ENCODE data around the gene SYT2.

SYT2 gene

DNA sequence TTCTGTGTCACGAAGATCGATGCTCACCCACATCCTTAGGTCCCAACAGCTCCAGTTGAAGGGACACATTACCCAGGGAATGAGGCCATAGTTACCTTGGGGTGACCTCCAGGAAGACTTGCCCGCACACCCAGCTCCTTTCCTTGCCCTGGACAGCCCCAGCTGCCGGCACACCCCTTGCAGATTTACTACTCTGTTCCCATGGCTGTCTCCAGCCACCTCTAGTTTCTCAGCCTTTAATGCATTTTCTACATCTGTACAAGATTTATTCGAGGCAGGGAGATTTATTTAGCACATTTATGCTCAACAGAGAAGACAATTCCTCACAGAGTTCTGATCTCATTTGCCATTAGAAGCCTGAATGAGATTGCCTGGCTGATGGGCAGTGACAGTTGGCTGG, 36.7 kb downstream of the SYT2 start:
- no peak overlapping the region for H3K9ac ChIP-seq (ENCODE audit: low read length)
- H3K9me3 ChIP-seq (ENCODE audit: control insufficient read depth, low read length): peaks cover 23% of the 10 kb centered on the region
- no peaks in the 10 kb centered on the region for H3K36me3 ChIP-seq (ENCODE audit: control insufficient read depth, insufficient read depth, low read length, severe bottlenecking)
- no peaks in the 10 kb centered on the region for H3K4me1 ChIP-seq (ENCODE audit: control insufficient read depth, insufficient read depth, low read length)
- no peak for DNase-seq (ENCODE audit: low read depth)
- H3K4me3 ChIP-seq (ENCODE audit: low read length): no peak overlapping the region
- H3K27me3 ChIP-seq (replicated peaks; ENCODE audit: control insufficient read depth, insufficient read depth, low read length): peaks cover 64% of the 10 kb centered on the region

DNA sequence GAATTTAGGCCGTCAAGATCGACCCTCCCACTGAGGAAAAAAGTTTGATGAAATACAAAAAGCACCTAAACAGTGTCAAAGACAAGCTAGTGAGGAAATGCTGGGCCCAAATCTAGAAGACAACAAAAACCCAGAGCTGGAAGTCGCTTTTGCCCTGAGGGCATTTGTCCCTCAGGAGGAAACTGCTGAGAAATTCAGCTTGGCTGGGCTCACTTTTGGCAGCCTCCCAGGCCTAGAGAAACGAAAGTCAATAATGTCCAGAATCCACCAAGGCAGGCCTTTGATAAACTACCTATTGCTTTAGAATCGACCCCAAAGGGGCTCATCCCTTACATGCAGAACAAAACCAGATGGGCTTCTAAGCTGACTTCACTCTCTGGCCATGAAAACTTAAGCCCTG, 38.9 kb downstream of the SYT2 start:
- Histone ChIP-seq H3K4me3 (ENCODE audit: low read length) (no peak overlapping the region), H3K27me3 (replicated peaks; ENCODE audit: control insufficient read depth, insufficient read depth, low read length) (peaks cover 58% of the 10 kb centered on the region), H3K9ac (ENCODE audit: low read length) (no peak overlapping the region), H3K36me3 (ENCODE audit: control insufficient read depth, insufficient read depth, low read length, severe bottlenecking) (no peaks in the 10 kb centered on the region), H3K4me1 (ENCODE audit: control insufficient read depth, insufficient read depth, low read length) (no peaks in the 10 kb centered on the region), H3K9me3 (ENCODE audit: control insufficient read depth, low read length) (peaks cover 7% of the 10 kb centered on the region)
- DNase-seq (ENCODE audit: low read depth): peak; percentile 68

DNA sequence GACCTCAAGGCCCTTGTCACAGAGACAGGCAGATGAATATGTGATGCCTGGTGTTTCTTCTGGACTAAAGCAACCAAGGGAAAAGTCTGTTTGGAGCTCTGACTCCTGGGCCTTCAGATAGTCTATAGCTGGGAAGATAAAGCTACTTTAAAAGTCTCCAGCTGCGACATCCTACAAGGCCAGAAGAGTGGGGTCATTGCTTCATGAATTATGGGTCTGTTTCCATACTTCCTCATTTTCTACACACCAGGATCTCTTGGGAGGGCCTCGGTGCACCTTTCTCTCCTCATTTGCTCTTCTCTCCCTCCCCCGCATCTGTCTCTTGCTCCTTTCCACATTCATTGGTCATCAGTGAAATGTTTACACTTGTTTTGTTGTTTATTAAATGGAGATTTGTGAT, 44.8 kb downstream of the SYT2 start:
- DNase-seq (ENCODE audit: low read depth): no peak
- Histone ChIP-seq H3K9ac (ENCODE audit: low read length) (no peak overlapping the region), H3K27me3 (replicated peaks; ENCODE audit: control insufficient read depth, insufficient read depth, low read length) (peaks cover 33% of the 10 kb centered on the region), H3K36me3 (ENCODE audit: control insufficient read depth, insufficient read depth, low read length, severe bottlenecking) (no peaks in the 10 kb centered on the region), H3K4me3 (ENCODE audit: low read length) (no peak overlapping the region), H3K9me3 (ENCODE audit: control insufficient read depth, low read length) (no peaks in the 10 kb centered on the region), H3K4me1 (ENCODE audit: control insufficient read depth, insufficient read depth, low read length) (no peaks in the 10 kb centered on the region)

DNA sequence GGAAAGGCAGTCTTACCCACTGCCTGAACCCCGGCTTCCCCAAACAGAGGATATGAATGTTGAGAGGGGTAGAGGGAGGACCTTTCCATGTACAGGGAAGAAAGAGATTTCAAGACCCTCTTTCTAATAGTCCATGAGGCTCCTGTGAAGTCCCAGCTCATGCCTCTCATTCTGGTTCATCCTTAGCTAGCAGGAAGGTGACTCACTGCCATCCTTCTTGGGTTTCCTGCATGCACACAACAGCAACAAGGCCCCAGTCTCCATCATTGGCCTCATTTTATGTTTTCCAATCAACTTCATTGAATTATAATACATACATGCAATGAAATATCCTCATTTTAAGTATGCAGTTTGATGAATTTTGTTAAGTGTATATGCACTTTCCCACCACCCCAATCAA, 46.2 kb downstream of the SYT2 start:
- H3K36me3 ChIP-seq (ENCODE audit: control insufficient read depth, insufficient read depth, low read length, severe bottlenecking): no peaks in the 10 kb centered on the region
- DNase-seq (ENCODE audit: low read depth): no peak
- H3K4me1 ChIP-seq (ENCODE audit: control insufficient read depth, insufficient read depth, low read length): no peaks in the 10 kb centered on the region
- peaks cover 37% of the 10 kb centered on the region for H3K27me3 ChIP-seq (replicated peaks; ENCODE audit: control insufficient read depth, insufficient read depth, low read length)
- no peaks in the 10 kb centered on the region for H3K9me3 ChIP-seq (ENCODE audit: control insufficient read depth, low read length)
- H3K4me3 ChIP-seq (ENCODE audit: low read length): no peak overlapping the region
- no peak overlapping the region for H3K9ac ChIP-seq (ENCODE audit: low read length)

DNA sequence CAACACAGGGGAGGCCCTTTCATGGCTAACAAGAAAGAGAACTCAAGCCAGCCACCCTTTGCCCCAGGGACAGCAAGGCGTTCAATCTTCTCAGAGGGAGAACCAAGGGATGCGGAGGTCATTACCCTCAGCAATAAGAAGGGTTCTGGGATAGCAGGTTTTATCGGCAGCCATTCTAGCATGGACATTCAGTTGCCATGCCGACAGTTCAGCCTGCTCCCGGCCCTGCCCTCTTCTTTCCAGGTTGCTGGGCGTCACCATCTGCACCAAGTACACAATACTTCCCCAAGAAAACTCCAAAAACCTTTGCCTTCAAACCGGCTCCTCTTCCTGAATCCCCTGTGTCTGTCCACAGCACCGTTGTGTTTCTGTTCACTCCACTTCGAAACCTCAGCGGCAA, 47.1 kb downstream of the SYT2 start:
- no peaks in the 10 kb centered on the region for H3K4me1 ChIP-seq (ENCODE audit: control insufficient read depth, insufficient read depth, low read length)
- peaks cover 35% of the 10 kb centered on the region for H3K27me3 ChIP-seq (replicated peaks; ENCODE audit: control insufficient read depth, insufficient read depth, low read length)
- no peaks in the 10 kb centered on the region for H3K36me3 ChIP-seq (ENCODE audit: control insufficient read depth, insufficient read depth, low read length, severe bottlenecking)

DNA sequence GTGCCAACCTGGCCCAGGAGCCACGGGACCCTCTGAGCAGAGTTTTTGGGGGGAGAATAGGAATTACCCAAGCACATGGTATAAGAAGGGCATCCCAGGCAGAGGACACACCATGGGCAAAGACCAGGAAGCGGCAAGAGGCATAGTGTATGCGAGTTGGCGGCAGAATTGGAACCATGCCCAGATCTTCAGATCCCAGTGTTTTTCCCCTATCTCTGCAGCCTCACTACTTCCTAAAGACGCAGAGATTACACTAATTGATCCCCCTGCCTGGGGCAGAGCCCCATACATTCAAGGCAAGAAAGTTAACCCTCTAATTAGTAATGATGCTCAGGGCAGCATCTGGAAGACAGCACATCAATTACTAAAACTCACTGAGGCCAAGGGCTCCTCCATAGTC, 48.2 kb downstream of the SYT2 start:
- no peak overlapping the region for H3K9ac ChIP-seq (ENCODE audit: low read length)

More for the DNA sequence above, 47.1 kb downstream of the SYT2 start:
- Histone ChIP-seq H3K9me3 (ENCODE audit: control insufficient read depth, low read length) (no peaks in the 10 kb centered on the region), H3K9ac (ENCODE audit: low read length) (no peak overlapping the region), H3K4me3 (ENCODE audit: low read length) (no peak overlapping the region)
- no peak for DNase-seq (ENCODE audit: low read depth)

DNA sequence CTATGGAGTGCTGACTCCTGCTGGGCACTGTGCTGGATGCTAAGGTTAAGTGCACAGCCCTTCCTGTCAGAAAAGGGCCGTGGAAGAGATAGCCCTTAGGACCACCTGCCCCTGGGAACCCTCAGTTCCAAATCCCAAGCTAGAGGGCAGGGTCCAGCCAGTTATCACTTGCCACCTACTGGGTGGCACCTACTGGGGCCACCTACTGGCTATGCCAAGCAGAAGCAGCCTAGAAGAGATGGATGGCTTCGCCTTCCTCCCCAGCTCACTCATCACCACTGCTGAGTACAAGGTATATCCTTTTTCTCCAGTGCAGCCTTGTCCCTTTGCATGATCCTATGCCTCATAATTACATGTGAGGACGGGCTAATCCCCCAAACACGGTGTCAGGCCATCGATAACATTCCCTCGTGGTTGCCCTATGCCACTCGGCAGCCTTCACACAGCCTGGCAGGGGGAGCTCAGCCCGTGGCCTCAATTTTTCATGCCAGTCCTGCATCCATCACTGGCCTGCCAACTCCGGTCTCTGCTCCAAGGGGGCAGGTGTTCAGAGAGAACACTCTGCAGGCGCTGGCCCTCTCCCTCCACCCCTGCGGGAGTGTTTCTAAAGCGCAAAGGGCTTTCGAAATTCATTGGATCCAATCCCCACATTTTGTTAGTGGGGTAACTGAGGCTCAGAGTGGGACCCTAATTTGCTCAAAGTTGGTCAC, 49.0 kb downstream of the SYT2 start:
- no peak overlapping the region for H3K9ac ChIP-seq (ENCODE audit: low read length)
- no peaks in the 10 kb centered on the region for H3K4me1 ChIP-seq (ENCODE audit: control insufficient read depth, insufficient read depth, low read length)
- peaks cover 51% of the 10 kb centered on the region for H3K27me3 ChIP-seq (replicated peaks; ENCODE audit: control insufficient read depth, insufficient read depth, low read length)
- H3K9me3 ChIP-seq (ENCODE audit: control insufficient read depth, low read length): no peaks in the 10 kb centered on the region
- H3K4me3 ChIP-seq (ENCODE audit: low read length): no peak overlapping the region
- no peak for DNase-seq (ENCODE audit: low read depth)
- no peaks in the 10 kb centered on the region for H3K36me3 ChIP-seq (ENCODE audit: control insufficient read depth, insufficient read depth, low read length, severe bottlenecking)

More for the DNA sequence above, 48.2 kb downstream of the SYT2 start:
- Histone ChIP-seq H3K27me3 (replicated peaks; ENCODE audit: control insufficient read depth, insufficient read depth, low read length) (peaks cover 44% of the 10 kb centered on the region), H3K36me3 (ENCODE audit: control insufficient read depth, insufficient read depth, low read length, severe bottlenecking) (no peaks in the 10 kb centered on the region), H3K4me1 (ENCODE audit: control insufficient read depth, insufficient read depth, low read length) (no peaks in the 10 kb centered on the region), H3K9me3 (ENCODE audit: control insufficient read depth, low read length) (no peaks in the 10 kb centered on the region), H3K4me3 (ENCODE audit: low read length) (no peak overlapping the region)
- DNase-seq (ENCODE audit: low read depth): no peak

DNA sequence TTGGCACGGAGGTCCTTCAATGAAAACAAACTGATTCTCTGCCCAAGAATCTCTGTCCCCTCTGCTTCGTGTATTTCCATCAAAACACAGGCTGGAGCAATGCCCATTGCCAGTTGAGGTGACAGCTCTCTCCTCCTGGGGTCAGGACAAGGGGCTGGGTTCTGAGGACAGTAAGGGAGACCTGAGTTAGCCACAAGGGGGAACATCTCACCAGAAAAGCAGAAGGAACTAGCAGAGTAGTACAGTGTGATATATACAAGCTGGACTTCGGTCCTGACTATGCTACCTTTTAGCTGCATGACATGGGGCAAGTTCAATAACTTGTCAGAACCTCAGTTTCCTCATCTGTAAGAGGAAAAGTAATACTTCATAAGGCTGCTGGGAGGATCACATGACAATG, 50.3 kb downstream of the SYT2 start:
- Histone ChIP-seq H3K36me3 (ENCODE audit: control insufficient read depth, insufficient read depth, low read length, severe bottlenecking) (no peaks in the 10 kb centered on the region), H3K4me3 (ENCODE audit: low read length) (no peak overlapping the region), H3K27me3 (replicated peaks; ENCODE audit: control insufficient read depth, insufficient read depth, low read length) (peaks cover 65% of the 10 kb centered on the region), H3K4me1 (ENCODE audit: control insufficient read depth, insufficient read depth, low read length) (no peaks in the 10 kb centered on the region), H3K9ac (ENCODE audit: low read length) (no peak overlapping the region), H3K9me3 (ENCODE audit: control insufficient read depth, low read length) (no peaks in the 10 kb centered on the region)
- no peak for DNase-seq (ENCODE audit: low read depth)

DNA sequence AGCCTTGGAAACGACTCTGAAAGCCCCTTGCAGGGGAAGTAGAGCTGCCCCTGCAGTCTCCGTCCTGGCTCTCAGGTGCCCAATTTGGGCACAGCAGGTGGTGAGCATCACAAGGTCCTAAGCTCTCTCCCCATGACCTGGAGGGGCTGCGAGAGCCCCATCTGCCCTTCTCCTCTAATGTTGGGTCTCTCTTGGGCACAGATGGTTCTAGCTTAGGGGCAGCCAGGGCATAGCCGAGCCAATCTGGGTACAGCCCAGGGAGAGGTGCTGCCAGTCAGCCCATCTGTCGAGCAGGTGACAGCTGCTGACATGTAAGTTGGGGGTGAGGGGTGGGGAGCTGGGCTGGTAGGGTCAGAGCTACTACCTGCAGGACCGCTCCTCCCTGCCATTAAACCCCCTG, 50.7 kb downstream of the SYT2 start:
- H3K9ac ChIP-seq (ENCODE audit: low read length): no peak overlapping the region
- no peaks in the 10 kb centered on the region for H3K4me1 ChIP-seq (ENCODE audit: control insufficient read depth, insufficient read depth, low read length)
- no peaks in the 10 kb centered on the region for H3K36me3 ChIP-seq (ENCODE audit: control insufficient read depth, insufficient read depth, low read length, severe bottlenecking)
- H3K27me3 ChIP-seq (replicated peaks; ENCODE audit: control insufficient read depth, insufficient read depth, low read length): peaks cover 69% of the 10 kb centered on the region
- no peak for DNase-seq (ENCODE audit: low read depth)
- H3K9me3 ChIP-seq (ENCODE audit: control insufficient read depth, low read length): no peaks in the 10 kb centered on the region
- H3K4me3 ChIP-seq (ENCODE audit: low read length): no peak overlapping the region

DNA sequence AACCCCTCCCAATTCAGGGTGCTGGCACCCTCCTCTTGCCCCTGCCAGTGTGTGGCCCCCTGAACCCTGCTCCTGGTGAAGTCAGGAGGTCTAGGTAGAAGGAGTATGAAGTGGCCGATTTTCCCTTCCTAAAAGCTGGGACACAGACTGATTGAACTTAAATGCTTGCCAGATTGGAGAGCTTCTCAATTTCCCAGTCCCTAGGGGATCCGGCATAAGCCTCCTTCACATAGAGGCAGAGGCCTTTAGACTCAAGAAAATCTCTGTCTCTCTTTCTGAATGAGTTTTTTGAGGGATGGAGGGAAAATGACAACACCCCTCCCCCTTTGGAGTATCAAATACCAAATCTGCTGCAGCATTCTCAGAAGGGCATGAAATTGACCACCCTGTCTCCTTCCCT, 51.5 kb downstream of the SYT2 start:
- Histone ChIP-seq H3K27me3 (replicated peaks; ENCODE audit: control insufficient read depth, insufficient read depth, low read length) (peaks cover 76% of the 10 kb centered on the region), H3K4me3 (ENCODE audit: low read length) (no peak overlapping the region), H3K9me3 (ENCODE audit: control insufficient read depth, low read length) (no peaks in the 10 kb centered on the region), H3K9ac (ENCODE audit: low read length) (no peak overlapping the region), H3K36me3 (ENCODE audit: control insufficient read depth, insufficient read depth, low read length, severe bottlenecking) (no peaks in the 10 kb centered on the region), H3K4me1 (ENCODE audit: control insufficient read depth, insufficient read depth, low read length) (no peaks in the 10 kb centered on the region)
- DNase-seq (ENCODE audit: low read depth): no peak

DNA sequence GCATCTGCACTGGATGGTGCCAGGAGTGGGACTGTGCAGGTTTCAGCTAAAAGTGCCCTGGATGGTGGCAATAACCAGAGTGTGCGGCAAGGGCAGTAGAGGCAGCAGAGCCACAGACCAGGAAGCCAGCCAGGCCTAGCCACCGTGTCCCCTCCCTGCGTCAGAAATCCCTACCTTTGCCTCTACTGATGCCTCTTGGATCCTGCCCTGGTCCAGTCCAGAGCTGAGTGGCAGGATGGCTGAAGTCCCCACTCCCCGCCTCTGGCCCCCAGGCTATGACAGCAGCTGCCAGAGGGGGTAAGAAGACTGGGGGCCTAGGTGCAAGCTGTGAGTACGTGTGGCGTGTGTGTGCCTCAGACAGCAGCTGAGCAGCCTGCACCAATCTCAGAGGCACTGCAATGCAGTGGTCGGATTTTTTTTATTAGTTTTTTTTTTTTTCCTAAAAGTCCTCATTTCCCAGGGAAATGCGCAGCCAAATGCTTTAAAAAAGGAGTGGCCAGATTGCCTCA, 51.9 kb downstream of the SYT2 start:
- Histone ChIP-seq H3K27me3 (replicated peaks; ENCODE audit: control insufficient read depth, insufficient read depth, low read length) (peaks cover 79% of the 10 kb centered on the region), H3K4me1 (ENCODE audit: control insufficient read depth, insufficient read depth, low read length) (no peaks in the 10 kb centered on the region), H3K4me3 (ENCODE audit: low read length) (no peak overlapping the region), H3K36me3 (ENCODE audit: control insufficient read depth, insufficient read depth, low read length, severe bottlenecking) (no peaks in the 10 kb centered on the region), H3K9me3 (ENCODE audit: control insufficient read depth, low read length) (no peaks in the 10 kb centered on the region), H3K9ac (ENCODE audit: low read length) (no peak overlapping the region)
- no peak for DNase-seq (ENCODE audit: low read depth)

All from adipocyte (in vitro differentiated cells).